Ectodermal cell (in vitro differentiated cells): Measurements from ENCODE around the gene USP46.

Experiments
- H3K27ac ChIP-seq: 2 replicates; pipeline ENCODE4 v1.7.0; 2013; ENCODE audit warnings: mild to moderate bottlenecking, low read depth, low read length; ENCODE audit not compliant: insufficient read depth, poor library complexity, severe bottlenecking
- H3K27me3 ChIP-seq: 2 replicates; pipeline ENCODE4 v1.7.0; 2013; ENCODE audit warnings: mild to moderate bottlenecking, low read length; ENCODE audit not compliant: insufficient read depth, control insufficient read depth, poor library complexity, severe bottlenecking
- H3K36me3 ChIP-seq: one replicate; pipeline ENCODE4 v1.7.0; 2013; ENCODE audit warnings: low read length; ENCODE audit not compliant: control insufficient read depth, insufficient read depth
- H3K4me1 ChIP-seq: one replicate; pipeline ENCODE4 v1.7.0; 2013; ENCODE audit warnings: low read length; ENCODE audit not compliant: control insufficient read depth, insufficient read depth
- H3K4me3 ChIP-seq: 2 replicates; pipeline ENCODE4 v1.7.0; 2013; ENCODE audit warnings: low read depth, low read length, control low read depth; ENCODE audit not compliant: insufficient read depth
- H3K9me3 ChIP-seq: 2 replicates; pipeline ENCODE4 v1.7.0; 2013; ENCODE audit warnings: mild to moderate bottlenecking, low read length, moderate library complexity; ENCODE audit not compliant: control insufficient read depth
- WGBS, 2 experiments: methylation state at CpG; one replicate each; pipeline ENCODE4 v1.1.7; 2013; ENCODE audit warnings: missing lambda C conversion rate in 2 of 2; 5-methylcytosine and 5-hydroxymethylcytosine counted together

Gene USP46

DNA sequence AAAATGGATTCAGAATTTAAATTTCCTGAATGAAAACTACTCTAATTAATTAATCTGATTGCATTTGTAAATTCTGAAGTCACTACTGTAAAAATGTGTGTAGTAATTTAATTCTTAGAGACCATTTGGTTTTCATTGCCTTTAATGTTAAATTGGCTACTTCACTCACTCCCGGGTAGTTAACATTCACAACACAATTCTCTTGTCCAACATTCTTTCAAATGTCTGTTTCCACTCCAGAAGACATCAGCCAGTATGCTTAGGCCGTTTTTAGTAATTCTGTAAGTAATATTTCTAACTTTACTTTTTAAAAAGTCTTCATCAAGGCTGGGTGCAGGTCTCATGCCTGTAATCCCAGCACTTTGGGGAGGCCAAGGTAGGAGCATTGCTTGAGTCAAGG is 21.3 kb upstream of the USP46 start:
- Histone ChIP-seq H3K9me3 (no peaks in the 10 kb centered on the region), H3K4me3 (no peak overlapping the region), H3K27ac (no peak overlapping the region), H3K4me1 (no peaks in the 10 kb centered on the region), H3K27me3 (no peaks in the 10 kb centered on the region), H3K36me3 (no peaks in the 10 kb centered on the region)
- WGBS, 2 experiments, result 94 to 100% methylated on average over 1 to 2 of the region's 2 CpGs

DNA sequence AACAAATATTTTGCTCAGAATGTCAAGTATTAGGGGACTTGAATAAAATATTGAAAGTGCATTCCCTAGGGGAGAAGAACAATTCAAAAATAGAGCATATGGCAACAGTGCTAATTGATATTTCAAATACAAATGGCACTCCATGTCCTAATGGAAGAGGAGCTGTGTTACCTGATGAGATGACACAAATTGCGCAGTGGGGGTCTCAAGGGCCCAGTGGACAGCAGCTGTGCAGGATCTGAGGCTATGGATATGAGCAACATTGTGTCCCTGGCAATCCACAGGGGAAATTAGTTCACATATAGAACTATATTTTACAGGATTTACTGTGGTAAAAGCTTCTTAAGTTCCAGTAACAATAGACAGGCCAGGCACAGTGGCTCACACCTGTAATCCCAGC is 17.4 kb upstream of the USP46 start:
- H3K27ac ChIP-seq, result no peak overlapping the region
- no peak overlapping the region for H3K4me3 ChIP-seq
- WGBS, 2 experiments, result 100% methylated on average over 1 of the region's 1 CpG

DNA sequence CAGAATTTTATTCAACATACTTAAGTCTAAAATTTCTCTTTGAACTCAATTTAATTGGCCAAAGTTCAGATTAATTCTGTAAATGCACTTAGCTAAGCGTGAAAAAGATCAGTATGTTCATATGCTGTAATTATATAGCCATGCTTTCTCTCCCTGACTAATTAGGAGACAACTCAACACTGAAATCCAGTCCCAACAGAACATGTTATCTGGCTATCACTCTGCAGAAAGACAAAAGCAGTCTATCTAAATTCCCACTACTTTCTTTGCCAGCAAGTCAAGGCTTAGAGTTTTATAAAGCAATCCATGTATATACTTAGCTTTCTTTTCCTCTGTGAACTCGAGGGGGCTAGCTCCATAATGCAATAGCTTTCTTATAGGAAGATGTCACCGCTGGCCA is 16.0 kb upstream of the USP46 start:
- H3K27ac ChIP-seq, result no peak overlapping the region
- no peaks in the 10 kb centered on the region for H3K27me3 ChIP-seq
- WGBS, 2 experiments, result 96 to 97% methylated on average over 3 of the region's 3 CpGs
- no peaks in the 10 kb centered on the region for H3K9me3 ChIP-seq
- no peak overlapping the region for H3K4me3 ChIP-seq
- H3K36me3 ChIP-seq, result no peaks in the 10 kb centered on the region
- no peaks in the 10 kb centered on the region for H3K4me1 ChIP-seq

More for the DNA sequence above, 17.4 kb upstream of the USP46 start:
- Histone ChIP-seq H3K27me3 (no peaks in the 10 kb centered on the region), H3K36me3 (no peaks in the 10 kb centered on the region), H3K4me1 (no peaks in the 10 kb centered on the region), H3K9me3 (no peaks in the 10 kb centered on the region)

DNA sequence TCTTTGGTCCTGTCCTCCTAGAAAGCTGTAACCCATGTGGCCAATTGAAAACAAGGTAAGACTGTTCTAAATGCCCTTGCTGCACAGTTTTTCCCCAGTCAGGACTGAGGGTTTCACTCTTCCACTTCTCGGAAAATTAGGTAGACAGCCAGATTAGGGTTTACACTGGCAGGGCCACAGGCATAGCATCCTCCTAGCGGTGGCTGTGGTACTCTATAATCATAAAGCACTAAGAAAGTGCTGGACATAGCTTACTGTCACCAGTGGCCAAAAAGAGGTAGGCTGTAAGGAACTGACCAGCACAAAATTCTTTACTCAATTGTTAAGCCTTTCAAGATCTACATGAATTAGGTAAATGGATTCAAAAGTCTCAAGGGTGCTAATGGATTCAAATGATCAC is 11.6 kb upstream of the USP46 start:
- Histone ChIP-seq H3K4me1 (no peaks in the 10 kb centered on the region), H3K27me3 (no peaks in the 10 kb centered on the region), H3K36me3 (no peaks in the 10 kb centered on the region), H3K27ac (peak overlapping the region; percentile 4), H3K9me3 (no peaks in the 10 kb centered on the region), H3K4me3 (no peak overlapping the region)
- 92 to 93% methylated on average over 2 of the region's 2 CpGs for WGBS, 2 experiments

DNA sequence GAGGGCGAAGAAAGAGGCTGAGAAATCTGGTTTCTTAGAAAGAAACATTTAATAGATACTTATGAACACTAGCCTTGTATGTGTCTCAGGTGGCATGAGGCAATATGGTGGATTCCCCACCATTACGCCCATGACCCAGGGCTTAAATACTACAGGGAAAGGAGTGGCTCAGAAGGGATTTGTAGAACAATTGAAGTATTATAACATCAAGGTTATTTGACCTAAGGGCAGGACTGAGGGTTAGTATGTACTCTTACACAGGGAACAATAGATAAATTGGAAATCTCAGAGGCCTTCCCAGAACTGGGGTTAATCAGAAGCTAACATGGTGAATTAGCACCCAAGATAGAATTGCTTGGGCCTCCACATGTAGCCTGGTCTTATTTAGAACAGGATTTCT is 11.0 kb upstream of the USP46 start:
- H3K4me3 ChIP-seq, result no peak overlapping the region
- WGBS, 2 experiments, result 98 to 100% methylated on average over 1 to 2 of the region's 2 CpGs
- no peaks in the 10 kb centered on the region for H3K27me3 ChIP-seq
- H3K4me1 ChIP-seq, result no peaks in the 10 kb centered on the region
- no peaks in the 10 kb centered on the region for H3K9me3 ChIP-seq
- H3K27ac ChIP-seq, result no peak overlapping the region
- H3K36me3 ChIP-seq, result no peaks in the 10 kb centered on the region

DNA sequence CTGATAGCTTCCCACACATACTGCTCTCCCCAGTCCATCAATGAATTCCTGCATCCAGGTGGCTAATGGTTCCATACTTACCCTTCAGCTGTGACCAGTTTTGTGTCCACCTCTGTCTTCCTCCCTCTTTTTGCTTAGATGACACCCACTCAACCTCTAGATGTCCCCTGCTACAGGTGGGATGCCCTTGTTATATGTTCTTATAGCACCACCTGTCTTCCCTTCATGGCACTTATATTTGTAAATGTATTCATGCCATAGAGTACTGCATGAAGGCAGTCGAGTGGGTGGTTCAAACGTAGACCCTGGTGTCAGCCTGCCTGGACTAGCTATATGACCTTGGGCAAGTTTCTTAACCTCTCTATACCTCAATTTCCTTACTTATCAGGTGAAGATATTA is 6.5 kb upstream of the USP46 start:
- Histone ChIP-seq H3K27ac (no peak overlapping the region), H3K9me3 (no peaks in the 10 kb centered on the region), H3K4me1 (no peaks in the 10 kb centered on the region), H3K4me3 (no peak overlapping the region), H3K27me3 (no peaks in the 10 kb centered on the region), H3K36me3 (peaks cover 6% of the 10 kb centered on the region)
- 87 to 100% methylated on average over 2 of the region's 2 CpGs for WGBS, 2 experiments

DNA sequence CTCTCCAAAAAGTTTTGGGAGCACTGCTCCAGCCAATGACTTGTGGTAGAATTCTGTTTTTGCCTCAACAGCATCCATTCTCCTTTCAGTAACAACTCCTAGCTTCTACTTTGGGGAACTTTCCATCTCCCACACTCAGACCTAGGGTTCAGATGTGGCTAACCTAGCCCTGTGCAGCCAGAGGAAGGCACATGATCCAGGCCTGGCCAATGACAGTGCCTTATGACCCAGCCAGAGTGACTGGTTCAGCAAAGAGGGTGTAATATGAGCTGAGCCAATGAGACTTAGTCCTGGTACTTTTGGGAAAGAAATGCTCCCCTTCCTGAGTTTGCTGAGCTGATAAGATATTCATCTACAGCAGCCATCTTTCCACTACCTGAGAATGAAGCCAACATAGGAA is 5.4 kb upstream of the USP46 start:
- peaks cover 6% of the 10 kb centered on the region for H3K36me3 ChIP-seq
- H3K9me3 ChIP-seq, result no peaks in the 10 kb centered on the region
- peaks cover 7% of the 10 kb centered on the region for H3K27me3 ChIP-seq
- H3K27ac ChIP-seq, result no peak overlapping the region
- H3K4me1 ChIP-seq, result no peaks in the 10 kb centered on the region
- no peak overlapping the region for H3K4me3 ChIP-seq

DNA sequence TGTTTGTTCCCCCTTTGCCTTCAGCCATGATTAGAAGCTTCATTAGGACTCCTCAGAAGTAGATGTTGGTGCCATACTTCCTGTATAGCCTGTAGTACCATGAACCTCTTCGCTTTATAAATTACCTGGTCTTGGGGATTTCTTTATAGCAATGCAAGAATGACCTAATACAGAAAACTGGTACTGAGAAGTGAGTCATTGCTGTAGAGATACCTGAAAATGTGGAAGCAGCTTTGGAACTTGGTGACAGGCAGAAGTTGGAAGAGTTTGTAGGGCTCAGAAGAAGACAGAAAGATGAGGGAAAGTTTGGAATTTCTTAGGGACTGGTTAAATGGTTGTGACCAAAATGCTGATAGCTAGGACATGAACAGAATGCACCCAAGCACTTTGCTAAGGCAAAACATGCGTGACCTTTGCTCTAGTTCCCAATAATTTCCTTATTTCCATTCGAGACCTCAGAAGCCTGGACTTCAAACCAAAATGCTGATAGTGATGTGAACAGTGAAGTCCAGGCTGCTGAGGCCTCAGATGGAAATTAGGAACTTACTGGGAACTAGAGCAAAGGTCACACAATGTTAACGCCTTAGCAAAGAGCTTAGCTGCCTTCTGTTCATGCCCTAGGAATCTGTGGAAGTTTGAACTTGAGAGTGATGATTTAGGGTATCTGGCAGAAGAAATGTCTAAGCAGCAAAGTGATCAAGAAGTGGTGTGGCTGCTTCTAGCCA is 3.0 kb upstream of the USP46 start:
- Histone ChIP-seq H3K36me3 (peaks cover 6% of the 10 kb centered on the region), H3K27me3 (peaks cover 7% of the 10 kb centered on the region), H3K9me3 (no peaks in the 10 kb centered on the region), H3K4me1 (peaks cover 10% of the 10 kb centered on the region), H3K4me3 (no peak overlapping the region), H3K27ac (no peak overlapping the region)
- 90 to 91% methylated on average over 4 of the region's 4 CpGs for WGBS, 2 experiments

DNA sequence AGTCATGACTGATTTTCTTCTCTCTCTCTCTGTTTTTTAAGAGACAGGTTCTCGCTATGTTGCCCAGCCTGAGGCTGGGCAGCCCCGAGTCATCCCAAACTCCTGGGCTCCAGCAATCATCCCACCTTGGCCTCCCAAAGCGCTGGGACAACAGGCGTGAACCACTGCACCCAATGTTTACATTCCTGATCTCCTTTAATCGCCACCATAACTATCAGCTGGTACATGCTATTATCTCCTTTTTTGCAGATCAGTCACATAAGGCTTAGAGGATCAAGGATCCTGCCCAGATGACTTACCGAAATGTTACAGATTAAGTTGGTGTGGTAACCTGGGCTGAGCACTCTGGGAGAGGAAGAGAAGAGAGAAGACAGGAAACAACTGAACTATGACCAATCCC is 1.5 kb upstream of the USP46 start:
- Histone ChIP-seq H3K27ac (no peak overlapping the region), H3K4me1 (peaks cover 10% of the 10 kb centered on the region), H3K27me3 (peaks cover 7% of the 10 kb centered on the region), H3K9me3 (no peaks in the 10 kb centered on the region), H3K36me3 (peaks cover 6% of the 10 kb centered on the region), H3K4me3 (no peak overlapping the region)
- 93 to 94% methylated on average over 6 of the region's 6 CpGs for WGBS, 2 experiments

DNA sequence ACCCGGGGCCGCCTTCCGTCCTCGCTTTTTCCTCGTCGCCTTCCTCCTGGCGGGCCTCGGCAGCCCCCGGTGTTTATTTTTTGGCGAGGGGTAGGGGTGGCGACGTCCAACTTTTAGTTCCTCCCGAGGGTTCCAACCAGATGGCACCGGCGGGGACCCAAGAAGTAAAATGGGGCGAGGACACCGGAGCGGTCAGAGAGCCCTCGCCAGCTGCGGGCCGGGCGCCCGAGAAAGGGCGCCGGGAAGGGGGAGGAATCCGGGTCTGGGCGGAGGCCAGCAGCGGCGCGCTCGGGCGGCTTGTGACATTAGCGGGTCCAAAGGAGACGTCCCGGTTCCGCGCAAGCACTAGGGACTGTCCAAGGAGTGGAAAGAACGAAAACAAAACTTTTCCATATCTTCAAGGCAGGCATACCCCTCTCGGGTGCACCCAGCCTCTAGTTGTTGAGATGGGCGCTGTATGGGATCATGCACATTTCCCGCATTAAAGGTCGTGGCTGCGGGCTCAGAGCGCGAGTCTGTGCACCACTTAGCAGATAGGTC is 691 bp upstream of the USP46 start:
- Histone ChIP-seq H3K4me1 (peaks cover 10% of the 10 kb centered on the region), H3K36me3 (peaks cover 6% of the 10 kb centered on the region), H3K27me3 (peaks cover 7% of the 10 kb centered on the region), H3K4me3 (peak overlapping the region; percentile 71), H3K9me3 (no peaks in the 10 kb centered on the region), H3K27ac (peak overlapping the region; percentile 72)
- 3% methylated on average over 45 of the region's 45 CpGs for WGBS, 2 experiments
